Calu3 (cell line): ENCODE results near the gene TP63. TPM values are rescaled to one million over a fixed set of nuclear protein-coding genes. Genes with fewer than 3 reads are reported as not detected.

Source experiments
- BruUV-seq: library from RNA; stranded (reverse); fragments of 400-500 nt; replicated peaks from 2 replicates; lab custom pipeline; 2021; lab: Mats Ljungman, UMichigan
- CTCF ChIA-PET: fragments of 300-600 bp; sonication (Branson Sonifier 250); formaldehyde crosslinking; loops from one replicate; lab custom pipeline; 2022; ENCODE audit warnings: antibody characterized with exemption; lab: Charles Lee
- DNase-seq: peaks from one replicate; pipeline ENCODE4 v3.0.0; 2022
- H3K27ac Mint-ChIP-seq: one replicate; pipeline ENCODE4 v1.8.0; 2022; ENCODE audit warnings: mixed read lengths; ENCODE audit not compliant: unreplicated experiment
- H3K27me3 Mint-ChIP-seq: one replicate; pipeline ENCODE4 v1.8.0; 2022; ENCODE audit warnings: mixed read lengths; ENCODE audit not compliant: unreplicated experiment
- H3K36me3 Mint-ChIP-seq: one replicate; pipeline ENCODE4 v1.8.0; 2022; ENCODE audit warnings: mild to moderate bottlenecking, moderate library complexity, mixed read lengths; ENCODE audit not compliant: insufficient read depth, unreplicated experiment
- H3K4me1 Mint-ChIP-seq: one replicate; pipeline ENCODE4 v1.8.0; 2022; ENCODE audit warnings: mild to moderate bottlenecking, low read depth, mixed read lengths; ENCODE audit not compliant: unreplicated experiment
- H3K4me3 Mint-ChIP-seq: one replicate; pipeline ENCODE4 v1.8.0; 2022; ENCODE audit warnings: mild to moderate bottlenecking, low read depth, moderate library complexity, mixed read lengths; ENCODE audit not compliant: unreplicated experiment
- H3K9me3 Mint-ChIP-seq: one replicate; pipeline ENCODE4 v1.8.0; 2022; ENCODE audit warnings: low read depth, mixed read lengths; ENCODE audit not compliant: unreplicated experiment
- intact Hi-C: fragments of 100-400 bp; cut with micrococcal nuclease; formaldehyde crosslinking; loops from one replicate; pipeline ENCODE4 v1.10.0; 2022; ENCODE audit not compliant: unreplicated experiment
- total RNA-seq: library from RNA; stranded (reverse); gene quantifications from 2 replicates; pipeline ENCODE4 v1.2.3, GENCODE V29; 2022
- TF ChIP-seq, protein P1 (sequence below): fragments of 200-600 bp; IDR thresholded peaks from one replicate; pipeline ENCODE4 v1.8.0; 2022; ENCODE audit warnings: antibody characterized with exemption; ENCODE audit not compliant: unreplicated experiment

TP63 gene
- total RNA-seq, 1 experiment from 2014 or later, result not detected

- Mint-ChIP-seq H3K4me3 (no peak overlapping the region), H3K27ac (no peak overlapping the region), H3K9me3 (no peaks in the 10 kb centered on the region), H3K27me3 (no peaks in the 10 kb centered on the region), H3K4me1 (no peaks in the 10 kb centered on the region), H3K36me3 (no peaks in the 10 kb centered on the region)
- intact Hi-C loops, result no loop called here
- DNase-seq, result no peak
- TF ChIP-seq, protein P1, sequence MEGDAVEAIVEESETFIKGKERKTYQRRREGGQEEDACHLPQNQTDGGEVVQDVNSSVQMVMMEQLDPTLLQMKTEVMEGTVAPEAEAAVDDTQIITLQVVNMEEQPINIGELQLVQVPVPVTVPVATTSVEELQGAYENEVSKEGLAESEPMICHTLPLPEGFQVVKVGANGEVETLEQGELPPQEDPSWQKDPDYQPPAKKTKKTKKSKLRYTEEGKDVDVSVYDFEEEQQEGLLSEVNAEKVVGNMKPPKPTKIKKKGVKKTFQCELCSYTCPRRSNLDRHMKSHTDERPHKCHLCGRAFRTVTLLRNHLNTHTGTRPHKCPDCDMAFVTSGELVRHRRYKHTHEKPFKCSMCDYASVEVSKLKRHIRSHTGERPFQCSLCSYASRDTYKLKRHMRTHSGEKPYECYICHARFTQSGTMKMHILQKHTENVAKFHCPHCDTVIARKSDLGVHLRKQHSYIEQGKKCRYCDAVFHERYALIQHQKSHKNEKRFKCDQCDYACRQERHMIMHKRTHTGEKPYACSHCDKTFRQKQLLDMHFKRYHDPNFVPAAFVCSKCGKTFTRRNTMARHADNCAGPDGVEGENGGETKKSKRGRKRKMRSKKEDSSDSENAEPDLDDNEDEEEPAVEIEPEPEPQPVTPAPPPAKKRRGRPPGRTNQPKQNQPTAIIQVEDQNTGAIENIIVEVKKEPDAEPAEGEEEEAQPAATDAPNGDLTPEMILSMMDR, result no peak
- BruUV-seq, result no TSS peak
- CTCF ChIA-PET, result interaction anchor here (1.1 kb wide), 1 partner anchor 12 kb away, joined by 3 read pairs; no protein-coding TSS in a partner anchor
Measured at GRCh38 chr3:189699885-189700284, 68.7 kb downstream of the TP63 start.

DNA sequence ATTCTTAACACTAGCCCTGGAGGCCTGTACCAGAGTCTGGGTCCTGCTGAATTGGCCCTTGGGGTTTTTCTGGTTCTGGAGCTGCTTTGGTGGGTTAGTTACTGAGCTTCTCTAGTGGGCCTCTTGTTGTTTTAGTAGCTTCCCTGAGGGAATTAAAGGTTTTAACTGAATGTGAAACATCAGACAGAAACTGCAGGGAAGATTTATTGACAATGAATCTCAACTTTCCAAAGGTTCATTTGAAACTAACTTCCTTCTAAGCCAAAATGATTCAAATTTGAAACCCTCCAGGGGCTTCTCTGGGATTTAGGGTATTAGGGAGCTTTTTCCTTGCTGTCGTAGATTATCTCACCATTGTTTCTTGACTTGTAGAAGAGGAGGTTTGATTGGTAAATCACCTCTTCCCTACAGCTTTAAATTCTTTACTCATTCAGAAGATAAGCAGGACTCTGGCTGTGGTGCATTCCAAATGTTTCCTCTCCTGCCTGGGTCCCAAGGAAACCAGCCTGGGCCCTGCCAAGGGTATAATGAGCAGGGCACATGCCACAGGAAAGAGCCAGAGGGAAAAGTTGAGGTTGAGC lies 71.0 kb downstream of the TP63 start:
- no peak overlapping the region for H3K27ac Mint-ChIP-seq
- H3K4me1 Mint-ChIP-seq, result no peaks in the 10 kb centered on the region
- H3K27me3 Mint-ChIP-seq, result no peaks in the 10 kb centered on the region
- no peaks in the 10 kb centered on the region for H3K9me3 Mint-ChIP-seq
- TF ChIP-seq, protein P1, result no peak
- CTCF ChIA-PET, result no interaction called here
- intact Hi-C loops, result no loop called here
- no peak overlapping the region for H3K4me3 Mint-ChIP-seq
- no peaks in the 10 kb centered on the region for H3K36me3 Mint-ChIP-seq
- no TSS peak for BruUV-seq
- no peak for DNase-seq

DNA sequence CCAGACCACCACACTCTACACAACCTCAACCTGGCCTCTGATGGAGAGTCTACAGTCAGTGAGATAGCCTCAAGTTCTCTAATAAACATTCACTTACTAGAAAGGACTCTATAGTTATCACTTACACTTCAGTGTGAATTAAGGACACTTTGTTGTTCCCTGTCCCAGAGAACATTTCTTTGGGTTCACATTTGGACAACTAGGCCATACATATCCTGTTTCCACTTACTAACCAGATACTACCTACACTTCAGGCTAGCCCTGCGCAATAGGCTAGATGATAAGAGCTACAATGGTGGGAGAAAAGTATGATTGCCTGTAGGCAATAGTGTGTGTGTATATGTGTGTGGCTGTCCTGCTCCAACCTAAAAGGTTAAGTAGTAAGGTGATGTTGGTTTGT lies 72.7 kb downstream of the TP63 start:
- TF ChIP-seq, protein P1, result no peak
- H3K4me3 Mint-ChIP-seq, result no peak overlapping the region
- H3K27ac Mint-ChIP-seq, result no peak overlapping the region
- no TSS peak for BruUV-seq
- CTCF ChIA-PET, result interaction anchor here (0.8 kb wide), 1 partner anchor 16 kb away, joined by 3 read pairs; no protein-coding TSS in a partner anchor
- H3K36me3 Mint-ChIP-seq, result no peaks in the 10 kb centered on the region
- H3K9me3 Mint-ChIP-seq, result no peaks in the 10 kb centered on the region
- no peaks in the 10 kb centered on the region for H3K27me3 Mint-ChIP-seq
- H3K4me1 Mint-ChIP-seq, result no peaks in the 10 kb centered on the region
- intact Hi-C loops, result no loop called here
- no peak for DNase-seq

- H3K27ac Mint-ChIP-seq, result no peak overlapping the region
- DNase-seq, result no peak
- peaks cover 6% of the 10 kb centered on the region for H3K9me3 Mint-ChIP-seq
- peaks cover 34% of the 10 kb centered on the region for H3K4me1 Mint-ChIP-seq
- peaks cover 4% of the 10 kb centered on the region for H3K36me3 Mint-ChIP-seq
- CTCF ChIA-PET, result interaction anchor here (0.8 kb wide), 1 partner anchor 22 kb away, joined by 3 read pairs; no protein-coding TSS in a partner anchor
- BruUV-seq, result no TSS peak
- TF ChIP-seq, protein P1, result no peak
- intact Hi-C loops, result no loop called here
- no peak overlapping the region for H3K4me3 Mint-ChIP-seq
- no peaks in the 10 kb centered on the region for H3K27me3 Mint-ChIP-seq
Measured at GRCh38 chr3:189708375-189708774, 77.2 kb downstream of the TP63 start.
